Bladder microvascular endothelial cell (primary cell): ENCODE measurements around the gene KIR3DL3. TPM values are rescaled to one million over a fixed set of nuclear protein-coding genes. Genes with fewer than 3 reads are reported as not detected.

Source experiments
- total RNA-seq: library from RNA; depleted of rRNA; stranded (reverse); fragments of >200 nt; gene quantifications from 2 replicates; pipeline ENCODE4 v1.2.3, GENCODE V29; 2014

The KIR3DL3 gene
- total RNA-seq = not detected in 2 replicates

DNA sequence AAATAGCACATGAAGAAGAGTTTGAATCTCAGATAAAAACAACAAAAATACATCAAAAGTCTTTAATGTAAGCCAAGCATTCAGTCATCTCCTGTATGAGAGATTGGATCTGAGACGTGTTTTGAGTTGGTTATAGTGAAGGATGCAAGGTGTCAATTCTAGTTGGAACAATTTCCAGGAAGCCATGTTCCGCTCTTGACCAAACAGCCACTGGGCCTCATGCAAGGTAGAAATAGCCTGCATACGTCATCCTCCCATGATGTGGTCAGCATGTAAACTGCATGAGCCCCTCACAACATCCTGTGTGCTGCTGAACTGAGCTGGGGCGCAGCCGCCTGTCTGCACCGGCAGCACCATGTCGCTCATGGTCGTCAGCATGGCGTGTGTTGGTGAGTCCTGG is at the start of gene KIR3DL3:
KIR3DL3 (plus strand) TSS at position 301 of the 400 bp plus-strand sequence; CDS start at position 356, 55 bp downstream.

DNA sequence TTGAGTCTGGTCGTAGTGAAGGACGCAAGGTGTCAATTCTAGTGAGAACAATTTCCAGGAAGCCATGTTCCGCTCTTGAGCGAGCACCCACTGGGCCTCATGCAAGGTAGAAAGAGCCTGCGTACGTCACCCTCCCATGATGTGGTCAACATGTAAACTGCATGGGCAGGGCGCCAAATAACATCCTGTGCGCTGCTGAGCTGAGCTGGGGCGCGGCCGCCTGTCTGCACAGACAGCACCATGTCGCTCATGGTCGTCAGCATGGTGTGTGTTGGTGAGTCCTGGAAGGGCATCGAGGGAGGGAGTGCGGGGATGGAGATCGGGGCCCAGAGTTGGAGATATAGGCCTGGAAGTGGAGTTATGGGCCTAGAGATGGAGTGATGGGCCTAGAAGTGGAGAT is 14.1 kb downstream of the KIR3DL3 start, which contains the start of gene KIR2DL3:
KIR2DL3 (plus strand) TSS at position 208 of the 400 bp plus-strand sequence; CDS start at position 241, 33 bp downstream.

DNA sequence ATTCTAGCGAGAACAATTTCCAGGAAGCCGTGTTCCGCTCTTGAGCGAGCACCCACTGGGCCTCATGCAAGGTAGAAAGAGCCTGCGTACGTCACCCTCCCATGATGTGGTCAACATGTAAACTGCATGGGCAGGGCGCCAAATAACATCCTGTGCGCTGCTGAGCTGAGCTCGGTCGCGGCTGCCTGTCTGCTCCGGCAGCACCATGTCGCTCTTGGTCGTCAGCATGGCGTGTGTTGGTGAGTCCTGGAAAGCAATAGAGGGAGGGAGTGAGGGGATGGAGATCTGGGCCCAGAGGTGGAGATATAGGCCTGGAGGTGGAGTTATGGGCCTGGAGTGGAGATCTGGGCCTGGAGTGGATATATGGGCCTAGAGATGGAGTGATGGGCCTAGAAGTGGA is 45.4 kb downstream of the KIR3DL3 start, which contains the start of gene KIR2DL1:
KIR2DL1 (plus strand) TSS at position 148 of the 400 bp plus-strand sequence; CDS start at position 206, 58 bp downstream.

Other genes with a start within 250 kb of the KIR3DL3 start
- gene LAIR2, start 221.6 kb upstream of the KIR3DL3 start, total RNA-seq = not detected in 2 replicates
- not detected in 2 replicates for gene LILRA2, start 150.7 kb upstream of the KIR3DL3 start, total RNA-seq
- not detected in 2 replicates for gene LILRA1, start 130.8 kb upstream of the KIR3DL3 start, total RNA-seq
- gene LILRB1, start 94.0 kb upstream of the KIR3DL3 start, total RNA-seq = not detected in 2 replicates
- not detected in 2 replicates for gene LILRB4, start 61.5 kb upstream of the KIR3DL3 start, total RNA-seq
- gene KIR2DL3, start 14.1 kb downstream of the KIR3DL3 start, total RNA-seq = not detected in 2 replicates
- not detected in 2 replicates for gene KIR2DL1, start 45.4 kb downstream of the KIR3DL3 start, total RNA-seq
- gene KIR2DL4, start 79.2 kb downstream of the KIR3DL3 start, total RNA-seq = not detected in 2 replicates
- not detected in 2 replicates for gene KIR3DL1, start 92.0 kb downstream of the KIR3DL3 start, total RNA-seq
- not detected in 2 replicates for gene KIR2DS4, start 108.2 kb downstream of the KIR3DL3 start, total RNA-seq
- gene KIR3DL2, start 126.0 kb downstream of the KIR3DL3 start, total RNA-seq = not detected in 2 replicates
- gene FCAR, start 149.8 kb downstream of the KIR3DL3 start, total RNA-seq = not detected in 2 replicates
- gene NCR1, start 181.7 kb downstream of the KIR3DL3 start, total RNA-seq = not detected in 2 replicates
- gene NLRP7, start 223.1 kb downstream of the KIR3DL3 start, total RNA-seq = not detected in 2 replicates
- 0.65 and 12.2 TPM in 2 replicates for gene NLRP2, start 241.9 kb downstream of the KIR3DL3 start, total RNA-seq